Activated T-helper 2 cell treated with anti-CD3 and anti-CD28 coated beads, Interferon-gamma antibody, Interleukin-2, Interleukin-4, amounts not matched to agents 10 μg/mL and 5 μg/mL and 100 μg/mL, durations not matched to agents 14 hours and 24 hours and 36 hours (primary cell): ENCODE measurements around the gene ABI3BP. TPM values are rescaled to one million over a fixed set of nuclear protein-coding genes. Genes with fewer than 3 reads are reported as not detected.

ENCODE experiments used
- DNase-seq: peaks from one replicate; pipeline ENCODE4 v3.0.0; 2021; ENCODE audit warnings: low spot score
- H3K27ac Mint-ChIP-seq: one replicate; pipeline ENCODE4 v1.8.0; 2021; ENCODE audit warnings: mixed read lengths
- H3K27me3 Mint-ChIP-seq: one replicate; pipeline ENCODE4 v1.8.0; 2021; ENCODE audit warnings: low read depth, mixed read lengths
- H3K36me3 Mint-ChIP-seq: one replicate; pipeline ENCODE4 v1.8.0; 2021; ENCODE audit warnings: low read depth, mixed read lengths
- H3K4me1 Mint-ChIP-seq: one replicate; pipeline ENCODE4 v1.8.0; 2021; ENCODE audit warnings: low read depth, mixed read lengths
- H3K4me3 Mint-ChIP-seq: one replicate; pipeline ENCODE4 v1.8.0; 2021; ENCODE audit warnings: low read depth, mild to moderate bottlenecking, moderate library complexity, mixed read lengths
- H3K9me3 Mint-ChIP-seq: one replicate; pipeline ENCODE4 v1.8.0; 2021; ENCODE audit warnings: mixed read lengths
- intact Hi-C: fragments of 100-400 bp; cut with micrococcal nuclease; formaldehyde crosslinking; loops from one replicate; pipeline ENCODE4 v1.15.1; 2023
- total RNA-seq: library from RNA; stranded (reverse); gene quantifications from 2 replicates; pipeline ENCODE4 v1.2.3, GENCODE V29; 2022

The ABI3BP gene
- total RNA-seq, 1 donor from 2014 or later, result not detected

DNA sequence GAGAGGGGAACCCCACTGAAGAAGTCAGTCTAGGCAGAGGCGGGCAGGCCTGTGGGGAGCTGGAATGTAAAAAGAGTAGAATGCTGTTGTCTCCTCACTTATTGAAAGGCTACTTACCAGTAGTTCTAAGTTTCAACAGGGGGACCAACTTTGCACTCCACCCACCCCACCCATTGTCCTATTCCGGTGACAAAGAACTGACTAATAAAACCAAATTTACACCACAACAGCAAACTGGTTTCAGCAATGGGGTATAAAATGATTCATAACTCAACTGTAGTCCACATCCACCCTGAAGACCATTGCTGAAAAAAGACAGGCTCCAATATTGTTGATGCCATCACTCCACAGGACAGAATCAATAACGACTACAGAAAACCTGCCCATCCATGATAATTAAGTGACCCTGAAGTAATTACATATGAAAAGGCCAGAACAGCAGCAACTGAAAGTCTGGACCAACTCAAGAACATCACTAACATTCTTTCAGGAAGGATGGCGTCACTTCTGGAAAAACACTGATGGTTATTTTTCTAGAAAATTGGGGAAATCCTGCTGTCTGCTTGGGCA is 80.2 kb downstream of the ABI3BP start:
- H3K36me3 Mint-ChIP-seq, result no peaks in the 10 kb centered on the region
- no peaks in the 10 kb centered on the region for H3K9me3 Mint-ChIP-seq
- no peak for DNase-seq
- H3K27me3 Mint-ChIP-seq, result peaks cover 4% of the 10 kb centered on the region
- no peaks in the 10 kb centered on the region for H3K4me1 Mint-ChIP-seq
- no peak overlapping the region for H3K4me3 Mint-ChIP-seq
- H3K27ac Mint-ChIP-seq, result no peak overlapping the region
- intact Hi-C loops, result no loop called here

- Mint-ChIP-seq H3K4me3 (no peak overlapping the region), H3K27ac (no peak overlapping the region), H3K36me3 (no peaks in the 10 kb centered on the region), H3K9me3 (no peaks in the 10 kb centered on the region), H3K4me1 (no peaks in the 10 kb centered on the region), H3K27me3 (peaks cover 4% of the 10 kb centered on the region)
- intact Hi-C loops, result no loop called here
- no peak for DNase-seq
Measured at GRCh38 chr3:100912571-100912970, 80.7 kb downstream of the ABI3BP start.

DNA sequence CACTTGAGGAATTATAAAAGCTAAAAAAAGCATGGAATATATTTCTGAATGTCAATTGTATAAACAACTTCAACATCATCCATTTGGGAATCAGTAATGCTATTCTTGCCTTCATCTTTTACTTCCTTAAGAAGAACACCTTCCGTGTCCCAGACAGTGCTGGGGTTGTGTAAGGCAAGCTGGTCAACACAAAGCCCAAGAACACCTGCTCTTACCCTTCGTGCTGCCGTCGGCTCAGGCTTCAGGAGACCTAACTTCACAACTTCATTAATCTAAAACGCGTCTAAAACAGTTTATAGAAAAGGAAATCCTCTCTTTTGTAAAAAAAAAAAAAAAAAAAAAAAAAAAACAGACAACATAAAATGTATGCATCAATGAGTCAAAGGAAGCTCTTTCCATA is 81.3 kb downstream of the ABI3BP start:
- peaks cover 4% of the 10 kb centered on the region for H3K27me3 Mint-ChIP-seq
- H3K36me3 Mint-ChIP-seq, result no peaks in the 10 kb centered on the region
- no peaks in the 10 kb centered on the region for H3K9me3 Mint-ChIP-seq
- no peak for DNase-seq
- H3K4me1 Mint-ChIP-seq, result no peaks in the 10 kb centered on the region
- H3K27ac Mint-ChIP-seq, result no peak overlapping the region
- intact Hi-C loops, result no loop called here
- no peak overlapping the region for H3K4me3 Mint-ChIP-seq

GRCh38 chr3:100910986-100911385 is 82.2 kb downstream of the ABI3BP start:
- H3K27ac Mint-ChIP-seq, result no peak overlapping the region
- peaks cover 4% of the 10 kb centered on the region for H3K27me3 Mint-ChIP-seq
- H3K4me1 Mint-ChIP-seq, result no peaks in the 10 kb centered on the region
- intact Hi-C loops, result no loop called here
- H3K4me3 Mint-ChIP-seq, result no peak overlapping the region
- no peaks in the 10 kb centered on the region for H3K36me3 Mint-ChIP-seq
- no peak for DNase-seq
- no peaks in the 10 kb centered on the region for H3K9me3 Mint-ChIP-seq

GRCh38 chr3:100902572-100902971 is 90.6 kb downstream of the ABI3BP start:
- peaks cover 7% of the 10 kb centered on the region for H3K4me1 Mint-ChIP-seq
- no peak for DNase-seq
- no peaks in the 10 kb centered on the region for H3K36me3 Mint-ChIP-seq
- H3K27me3 Mint-ChIP-seq, result peaks cover 5% of the 10 kb centered on the region
- peaks cover 3% of the 10 kb centered on the region for H3K9me3 Mint-ChIP-seq
- H3K4me3 Mint-ChIP-seq, result no peak overlapping the region
- intact Hi-C loops, result no loop called here
- no peak overlapping the region for H3K27ac Mint-ChIP-seq

GRCh38 chr3:100900671-100901335 is 92.4 kb downstream of the ABI3BP start:
- intact Hi-C loops, result no loop called here
- no peaks in the 10 kb centered on the region for H3K36me3 Mint-ChIP-seq
- H3K4me3 Mint-ChIP-seq, result no peak overlapping the region
- H3K4me1 Mint-ChIP-seq, result peaks cover 7% of the 10 kb centered on the region
- peaks cover 3% of the 10 kb centered on the region for H3K9me3 Mint-ChIP-seq
- H3K27me3 Mint-ChIP-seq, result peaks cover 5% of the 10 kb centered on the region
- no peak for DNase-seq
- H3K27ac Mint-ChIP-seq, result no peak overlapping the region

GRCh38 chr3:100899440-100900091 is 93.7 kb downstream of the ABI3BP start:
- no peak overlapping the region for H3K27ac Mint-ChIP-seq
- no peak overlapping the region for H3K4me3 Mint-ChIP-seq
- no peak for DNase-seq
- intact Hi-C loops, result no loop called here
- H3K27me3 Mint-ChIP-seq, result peaks cover 5% of the 10 kb centered on the region
- no peaks in the 10 kb centered on the region for H3K36me3 Mint-ChIP-seq
- peaks cover 7% of the 10 kb centered on the region for H3K4me1 Mint-ChIP-seq
- H3K9me3 Mint-ChIP-seq, result peaks cover 3% of the 10 kb centered on the region

- intact Hi-C loops, result no loop called here
- Mint-ChIP-seq H3K36me3 (no peaks in the 10 kb centered on the region), H3K4me3 (no peak overlapping the region), H3K27ac (no peak overlapping the region), H3K9me3 (no peaks in the 10 kb centered on the region), H3K4me1 (peaks cover 7% of the 10 kb centered on the region), H3K27me3 (peaks cover 5% of the 10 kb centered on the region)
- DNase-seq, result no peak
Measured at GRCh38 chr3:100898681-100899080, 94.5 kb downstream of the ABI3BP start.

- peaks cover 7% of the 10 kb centered on the region for H3K4me1 Mint-ChIP-seq
- no peaks in the 10 kb centered on the region for H3K36me3 Mint-ChIP-seq
- H3K27ac Mint-ChIP-seq, result no peak overlapping the region
- H3K9me3 Mint-ChIP-seq, result no peaks in the 10 kb centered on the region
- peaks cover 4% of the 10 kb centered on the region for H3K27me3 Mint-ChIP-seq
- H3K4me3 Mint-ChIP-seq, result no peak overlapping the region
- intact Hi-C loops, result no loop called here
- DNase-seq, result no peak
Measured at GRCh38 chr3:100896994-100897393, 96.2 kb downstream of the ABI3BP start.

- DNase-seq, result no peak
- Mint-ChIP-seq H3K4me1 (peaks cover 6% of the 10 kb centered on the region), H3K9me3 (no peaks in the 10 kb centered on the region), H3K4me3 (no peak overlapping the region), H3K27me3 (peaks cover 9% of the 10 kb centered on the region), H3K36me3 (no peaks in the 10 kb centered on the region), H3K27ac (no peak overlapping the region)
- intact Hi-C loops, result loop anchor here (5.0 kb wide), 1 partner anchor 489 kb away; no protein-coding TSS in a partner anchor
Measured at GRCh38 chr3:100893590-100893989, 99.6 kb downstream of the ABI3BP start.

DNA sequence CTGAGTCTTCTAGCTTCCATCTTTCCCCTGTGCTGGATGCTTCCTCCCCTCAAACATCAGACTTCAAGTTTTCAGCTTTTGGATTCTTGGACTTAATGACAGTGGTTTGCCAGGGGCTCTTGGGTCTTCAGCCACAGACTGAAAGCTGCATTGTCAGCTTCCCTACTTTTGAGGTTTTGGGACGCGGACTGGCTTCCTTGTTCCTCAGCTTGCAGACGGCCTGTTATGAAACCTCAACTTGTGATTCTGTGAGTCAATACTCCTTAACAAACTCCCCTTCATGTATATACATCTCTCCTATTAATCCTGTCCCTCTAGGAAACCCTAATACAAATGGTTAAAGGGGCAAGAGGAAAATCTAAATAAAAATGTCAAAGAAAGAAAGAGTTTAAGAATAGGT is 100.1 kb downstream of the ABI3BP start:
- peaks cover 5% of the 10 kb centered on the region for H3K4me1 Mint-ChIP-seq
- H3K36me3 Mint-ChIP-seq, result no peaks in the 10 kb centered on the region
- no peak overlapping the region for H3K27ac Mint-ChIP-seq
- no peak overlapping the region for H3K4me3 Mint-ChIP-seq
- intact Hi-C loops, result loop anchor here (5.0 kb wide), 1 partner anchor 489 kb away; no protein-coding TSS in a partner anchor
- DNase-seq, result no peak
- peaks cover 11% of the 10 kb centered on the region for H3K27me3 Mint-ChIP-seq
- no peaks in the 10 kb centered on the region for H3K9me3 Mint-ChIP-seq

- H3K9me3 Mint-ChIP-seq, result no peaks in the 10 kb centered on the region
- intact Hi-C loops, result loop anchor here (5.0 kb wide), 1 partner anchor 490 kb away; no protein-coding TSS in a partner anchor
- peaks cover 5% of the 10 kb centered on the region for H3K4me1 Mint-ChIP-seq
- H3K27me3 Mint-ChIP-seq, result peaks cover 13% of the 10 kb centered on the region
- H3K4me3 Mint-ChIP-seq, result no peak overlapping the region
- no peak overlapping the region for H3K27ac Mint-ChIP-seq
- H3K36me3 Mint-ChIP-seq, result no peaks in the 10 kb centered on the region
- no peak for DNase-seq
Measured at GRCh38 chr3:100891827-100892226, 101.4 kb downstream of the ABI3BP start.

- no peak overlapping the region for H3K4me3 Mint-ChIP-seq
- H3K36me3 Mint-ChIP-seq, result no peaks in the 10 kb centered on the region
- H3K9me3 Mint-ChIP-seq, result no peaks in the 10 kb centered on the region
- H3K27me3 Mint-ChIP-seq, result peaks cover 13% of the 10 kb centered on the region
- H3K4me1 Mint-ChIP-seq, result peaks cover 5% of the 10 kb centered on the region
- no peak overlapping the region for H3K27ac Mint-ChIP-seq
- no peak for DNase-seq
- intact Hi-C loops, result loop anchor here (5.0 kb wide), 1 partner anchor 491 kb away; no protein-coding TSS in a partner anchor
Measured at GRCh38 chr3:100891033-100891432, 102.2 kb downstream of the ABI3BP start.
